Stimulated activated CD8-positive, alpha-beta memory T cell treated with anti-CD3 and anti-CD28 coated beads, Interleukin-12 subunit alpha, Interleukin-12 subunit beta, amount 100 ng/mL, for 1 hour (primary cell): Measurements from ENCODE around the gene PIGK.

ENCODE experiments used
- DNase-seq: peaks from one replicate; pipeline ENCODE4 v3.0.0-alpha.2; 2020; ENCODE audit warnings: low read depth

The PIGK gene

GRCh38 chr1:77039111-77039510 is 180.1 kb downstream of the PIGK start:
- DNase-seq: no peak
